GM19328 (cell line): Measurements from ENCODE around the gene VDR.

Experiments
- ATAC-seq: cut with Tn5 transposase; IDR thresholded peaks from one replicate; pipeline ENCODE4 v1.9.1; 2021; ENCODE audit warnings: mild to moderate bottlenecking, moderate library complexity; ENCODE audit not compliant: unreplicated experiment

The VDR gene

GRCh38 chr12:47931187-47931586 is 26.4 kb upstream of the VDR start:
- no peak for ATAC-seq

GRCh38 chr12:47930634-47931033 is 25.8 kb upstream of the VDR start:
- ATAC-seq = no peak

GRCh38 chr12:47927346-47927745 is 22.6 kb upstream of the VDR start:
- no peak for ATAC-seq

GRCh38 chr12:47921907-47922306 is 17.1 kb upstream of the VDR start:
- ATAC-seq = no peak

GRCh38 chr12:47920913-47921312 is 16.1 kb upstream of the VDR start:
- ATAC-seq = no peak

- ATAC-seq = no peak
Measured at GRCh38 chr12:47913081-47913480, 8.3 kb upstream of the VDR start.

GRCh38 chr12:47912556-47912955 is 7.8 kb upstream of the VDR start:
- ATAC-seq = no peak

- no peak for ATAC-seq
Measured at GRCh38 chr12:47910981-47911380, 6.2 kb upstream of the VDR start.

GRCh38 chr12:47910486-47910885 is 5.7 kb upstream of the VDR start:
- no peak for ATAC-seq

GRCh38 chr12:47909839-47910465 is 5.2 kb upstream of the VDR start:
- ATAC-seq = no peak

- no peak for ATAC-seq
Measured at GRCh38 chr12:47908738-47909137, 3.9 kb upstream of the VDR start.

- no peak for ATAC-seq
Measured at GRCh38 chr12:47907851-47908454, 3.2 kb upstream of the VDR start.

- ATAC-seq = no peak
Measured at GRCh38 chr12:47903927-47904712, 674 bp downstream of the VDR start.

GRCh38 chr12:47903151-47903611 is 1.6 kb downstream of the VDR start:
- no peak for ATAC-seq

GRCh38 chr12:47902131-47902639 is 2.6 kb downstream of the VDR start:
- ATAC-seq = no peak

- no peak for ATAC-seq
Measured at GRCh38 chr12:47901718-47902093, 3.1 kb downstream of the VDR start.

- no peak for ATAC-seq
Measured at GRCh38 chr12:47901063-47901717, 3.6 kb downstream of the VDR start.

GRCh38 chr12:47900131-47901062 is 4.4 kb downstream of the VDR start:
- no peak for ATAC-seq

GRCh38 chr12:47899466-47899865 is 5.3 kb downstream of the VDR start:
- ATAC-seq = no peak

- ATAC-seq = no peak
Measured at GRCh38 chr12:47896633-47897032, 8.2 kb downstream of the VDR start.
